ENCODE measurements around the gene RPS8. TPM values are rescaled to one million over a fixed set of nuclear protein-coding genes. Genes with fewer than 3 reads are reported as not detected.

The RPS8 gene
- total RNA-seq, result 1,000 to 10,000 TPM in 4 of 6 donors, 100 to 1,000 TPM in 2; 507 to 1,439 (median 1,183) TPM

DNA sequence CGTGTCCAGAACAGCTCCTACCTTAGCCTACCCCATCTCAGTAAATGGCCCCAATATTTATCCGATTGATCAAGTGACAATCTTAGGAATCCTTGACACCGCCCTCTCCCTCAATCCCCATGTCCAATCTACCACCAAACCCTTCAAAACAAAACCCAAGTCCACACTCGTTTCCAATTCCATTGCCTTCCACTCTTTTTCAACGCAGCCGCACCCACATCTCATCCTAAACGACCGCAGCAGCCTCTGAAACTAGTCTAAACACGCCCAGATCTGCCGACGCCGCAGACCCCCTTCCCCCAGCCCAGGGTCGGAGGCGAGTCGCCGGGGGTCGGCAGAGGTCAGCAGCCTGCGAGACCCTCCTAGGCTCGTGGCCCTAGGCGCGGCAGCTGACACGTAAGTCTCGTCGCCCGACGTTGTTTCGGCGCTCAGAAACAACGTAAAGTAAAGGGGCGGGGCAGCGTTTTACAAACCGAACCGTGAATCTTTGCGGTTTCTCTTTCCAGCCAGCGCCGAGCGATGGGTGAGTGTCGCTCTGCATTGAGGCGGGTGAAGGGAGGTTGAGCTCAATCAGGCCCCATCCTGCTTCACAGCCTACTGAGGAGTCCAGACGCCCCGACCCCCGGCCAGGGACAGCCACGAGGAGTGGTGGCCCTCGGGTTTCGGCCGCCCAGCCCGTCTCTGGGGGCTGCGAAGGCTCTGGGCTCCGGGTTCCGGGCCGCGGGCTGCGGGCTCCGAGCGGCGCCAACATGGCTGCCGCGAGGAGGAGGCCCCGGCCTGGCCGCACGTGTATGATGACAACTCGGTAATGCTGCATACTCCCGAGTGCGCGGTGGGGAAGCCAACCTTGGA is at the start of gene RPS8:
Gene RPS8 (plus strand): TSS at position 463 of the 852 bp plus-strand sequence. CDS start 57 bp downstream, at position 520.
- H3K36me3 ChIP-seq, result peaks cover 11 to 42% (median 36%) of the 10 kb centered on the region in 4 donors
- 0 to 1% methylated on average over 22 to 49 of the region's 65 CpGs for WGBS, 2 donors
- ATAC-seq (ENCODE audit: low FRiP score in 2 of 2), result peak; percentile 90 to 96

DNA sequence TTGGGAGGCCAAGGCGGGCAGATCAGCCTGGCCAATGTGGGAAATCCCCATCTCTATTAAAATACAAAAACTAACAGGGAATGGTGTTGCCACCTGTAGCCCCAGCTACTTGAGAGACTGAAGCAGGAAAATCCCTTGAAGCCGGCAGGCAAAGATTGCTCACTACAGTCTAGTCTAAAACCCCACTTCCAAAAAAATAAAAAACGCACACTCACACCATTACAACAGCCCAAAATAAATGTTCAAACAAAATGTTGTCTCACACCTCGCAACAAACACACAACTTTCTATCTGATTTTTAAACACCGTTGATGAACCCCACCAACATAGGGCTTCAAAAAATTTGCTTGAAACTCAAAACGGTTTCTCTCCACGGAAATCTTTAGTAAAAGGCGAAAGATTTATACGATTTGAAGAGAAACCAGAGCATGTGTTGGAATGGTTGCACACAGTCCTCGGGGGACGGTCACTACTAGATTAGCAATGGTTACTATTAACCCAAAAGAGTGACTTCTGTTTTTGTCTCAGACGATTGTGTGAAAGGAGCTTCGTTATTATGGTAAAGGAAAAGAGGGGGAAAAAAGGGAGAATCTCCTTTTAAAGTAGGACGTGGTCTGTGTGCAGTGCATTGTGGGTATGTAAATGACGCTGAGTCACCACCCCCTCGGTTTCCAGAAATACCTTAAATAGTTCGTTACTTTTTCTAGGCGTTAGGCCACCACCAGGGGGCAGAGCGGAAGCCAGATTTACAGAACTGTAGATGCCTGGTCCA is 44.4 kb upstream of the RPS8 start, which contains the start of gene RNU5D-1:
Gene RNU5D-1 (minus strand): TSS at position 430 of the 772 bp plus-strand sequence.
- TF ChIP-seq, protein P1, sequence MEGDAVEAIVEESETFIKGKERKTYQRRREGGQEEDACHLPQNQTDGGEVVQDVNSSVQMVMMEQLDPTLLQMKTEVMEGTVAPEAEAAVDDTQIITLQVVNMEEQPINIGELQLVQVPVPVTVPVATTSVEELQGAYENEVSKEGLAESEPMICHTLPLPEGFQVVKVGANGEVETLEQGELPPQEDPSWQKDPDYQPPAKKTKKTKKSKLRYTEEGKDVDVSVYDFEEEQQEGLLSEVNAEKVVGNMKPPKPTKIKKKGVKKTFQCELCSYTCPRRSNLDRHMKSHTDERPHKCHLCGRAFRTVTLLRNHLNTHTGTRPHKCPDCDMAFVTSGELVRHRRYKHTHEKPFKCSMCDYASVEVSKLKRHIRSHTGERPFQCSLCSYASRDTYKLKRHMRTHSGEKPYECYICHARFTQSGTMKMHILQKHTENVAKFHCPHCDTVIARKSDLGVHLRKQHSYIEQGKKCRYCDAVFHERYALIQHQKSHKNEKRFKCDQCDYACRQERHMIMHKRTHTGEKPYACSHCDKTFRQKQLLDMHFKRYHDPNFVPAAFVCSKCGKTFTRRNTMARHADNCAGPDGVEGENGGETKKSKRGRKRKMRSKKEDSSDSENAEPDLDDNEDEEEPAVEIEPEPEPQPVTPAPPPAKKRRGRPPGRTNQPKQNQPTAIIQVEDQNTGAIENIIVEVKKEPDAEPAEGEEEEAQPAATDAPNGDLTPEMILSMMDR (IDR thresholded peaks at IDR 0.05), result peak; percentile 68 to 87 (median 78)
- TF ChIP-seq POLR2AphosphoS5 (IDR thresholded peaks at IDR 0.05) (peak; percentile 84 to 99), POLR2A (IDR thresholded peaks at IDR 0.05) (peak; percentile 71 to 97 (median 82)), EP300 (IDR thresholded peaks at IDR 0.05) (peak in 1 of 4 donors; percentile 45)
- WGBS, 2 donors, result 1 to 2% methylated on average over 19 of the region's 19 CpGs

More for the DNA sequence above, at the start of gene RPS8:
- DNase-seq, result peak; percentile 91 to 92
- Histone ChIP-seq H3K4me3 (peak within 1 kb of the TSS; percentile 70 to 91 (median 80)), H3K27ac (peak within 1 kb of the TSS; percentile 86 to 94 (median 94)), H3K4me1 (peaks cover 16 to 33% (median 24%) of the 10 kb centered on the region in 4 donors), H3K27me3 (no peaks in the 10 kb centered on the region), H3K9me3 (no peaks in the 10 kb centered on the region)
- TF ChIP-seq POLR2AphosphoS5 (IDR thresholded peaks at IDR 0.05) (peak; percentile 98 to 99), EP300 (IDR thresholded peaks at IDR 0.05) (peak in 1 of 4 donors; percentile 68), POLR2A (IDR thresholded peaks at IDR 0.05) (peak; percentile 56 to 98 (median 92))
- TF ChIP-seq, protein P1 (IDR thresholded peaks at IDR 0.05), result peak in 2 of 6 experiments; percentile 16 to 17

DNA sequence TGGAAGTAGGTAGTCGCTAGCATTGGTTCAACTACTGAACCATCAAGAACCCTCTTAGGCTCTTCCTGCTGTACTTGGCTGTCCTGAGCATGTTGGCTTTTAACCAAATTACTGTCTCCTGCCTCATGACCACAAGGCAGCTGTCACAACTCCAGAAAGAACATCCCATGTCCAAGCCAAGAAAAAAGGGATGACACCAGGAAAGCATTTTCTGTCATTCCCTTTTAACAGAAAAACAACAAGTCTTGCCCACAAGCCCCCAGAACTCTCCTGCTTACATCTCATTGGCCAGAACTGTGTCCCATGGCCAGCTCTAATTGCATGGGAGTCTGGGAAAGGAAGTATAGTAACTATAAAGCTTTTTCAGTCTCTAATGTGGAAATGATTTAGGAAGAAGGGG is 42.0 kb upstream of the RPS8 start:
- H3K27ac ChIP-seq, result peak overlapping the region in 1 of 4 donors; percentile 32
- no peak for TF ChIP-seq POLR2AphosphoS5 (IDR thresholded peaks at IDR 0.05)
- no peak for TF ChIP-seq POLR2A (IDR thresholded peaks at IDR 0.05)
- ATAC-seq (ENCODE audit: low FRiP score in 2 of 2), result no peak
- peaks cover 13 to 25% (median 15%) of the 10 kb centered on the region in 4 donors for H3K4me1 ChIP-seq
- H3K36me3 ChIP-seq, result no peaks in the 10 kb centered on the region
- WGBS, 2 donors, result 31 to 39% methylated on average over 1 of the region's 1 CpG
- no peaks in the 10 kb centered on the region for H3K27me3 ChIP-seq
- DNase-seq, result no peak
- H3K4me3 ChIP-seq, result no peak overlapping the region
- H3K9me3 ChIP-seq, result no peaks in the 10 kb centered on the region

More for the DNA sequence above, 44.4 kb upstream of the RPS8 start, which contains the start of gene RNU5D-1:
- Histone ChIP-seq H3K9me3 (no peaks in the 10 kb centered on the region), H3K4me1 (peaks cover 13 to 25% (median 15%) of the 10 kb centered on the region in 4 donors), H3K27ac (peak within 1 kb of the TSS; percentile 86 to 89 (median 88)), H3K27me3 (no peaks in the 10 kb centered on the region), H3K4me3 (peak within 1 kb of the TSS in 3 of 4 donors; percentile 9 to 34 (median 24)), H3K36me3 (no peaks in the 10 kb centered on the region)
- DNase-seq, result peak in 1 of 2 donors; percentile 95
- peak; percentile 96 for ATAC-seq (ENCODE audit: low FRiP score in 2 of 2)

DNA sequence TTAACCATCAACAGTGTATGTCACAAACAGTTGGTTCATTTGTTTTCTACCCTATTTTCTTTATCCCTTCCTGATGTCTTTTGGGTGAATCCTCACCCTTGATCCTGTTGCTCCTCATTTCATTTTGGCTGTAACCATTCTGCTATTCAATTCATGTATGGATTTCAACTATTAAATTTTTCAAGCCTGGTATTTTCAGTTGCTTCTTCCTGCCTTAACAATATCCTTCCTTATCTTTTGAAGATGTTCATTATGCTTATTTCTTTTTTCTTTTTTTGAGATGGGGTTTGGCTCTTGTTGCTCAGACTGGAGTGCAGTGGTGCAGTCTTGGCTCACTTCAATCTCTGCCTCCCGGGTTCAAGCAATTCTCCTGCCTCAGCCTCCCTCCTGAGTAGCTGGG is 41.6 kb upstream of the RPS8 start:
- no peaks in the 10 kb centered on the region for H3K36me3 ChIP-seq
- H3K4me1 ChIP-seq, result peaks cover 13 to 25% (median 15%) of the 10 kb centered on the region in 4 donors
- no peaks in the 10 kb centered on the region for H3K9me3 ChIP-seq
- H3K4me3 ChIP-seq, result no peak overlapping the region
- H3K27me3 ChIP-seq, result no peaks in the 10 kb centered on the region
- 85% methylated on average over 1 of the region's 1 CpG for WGBS, 2 donors
- ATAC-seq (ENCODE audit: low FRiP score in 2 of 2) (no peak), DNase-seq (no peak)
- TF ChIP-seq POLR2AphosphoS5 (IDR thresholded peaks at IDR 0.05) (no peak), POLR2A (IDR thresholded peaks at IDR 0.05) (no peak), EP300 (IDR thresholded peaks at IDR 0.05) (no peak)
- TF ChIP-seq, protein P1 (IDR thresholded peaks at IDR 0.05), result no peak
- H3K27ac ChIP-seq, result peak overlapping the region in 1 of 4 donors; percentile 32
